T-helper 2 cell treated with Interferon-gamma antibody and Interleukin-4, amounts not matched to agents 100 ng/mL and 5 ng/mL, for 36 hours (primary cell): ENCODE data around the gene EGF. TPM values are rescaled to one million over a fixed set of nuclear protein-coding genes. Genes with fewer than 3 reads are reported as not detected.
"Not testable (repeated sequence)": the region's sequence is repeated elsewhere in the genome, so short reads cannot be mapped to it uniquely, and the experiment has no call there.

Experiments used
- intact Hi-C: fragments of 100-400 bp; cut with micrococcal nuclease; formaldehyde crosslinking; loops from one replicate; pipeline ENCODE4 v1.15.1; 2023
- total RNA-seq: library from RNA; stranded (reverse); gene quantifications from 2 replicates; pipeline ENCODE4 v1.2.3, GENCODE V29; 2022

The EGF gene
- total RNA-seq, 1 donor from 2014 or later = not detected

DNA sequence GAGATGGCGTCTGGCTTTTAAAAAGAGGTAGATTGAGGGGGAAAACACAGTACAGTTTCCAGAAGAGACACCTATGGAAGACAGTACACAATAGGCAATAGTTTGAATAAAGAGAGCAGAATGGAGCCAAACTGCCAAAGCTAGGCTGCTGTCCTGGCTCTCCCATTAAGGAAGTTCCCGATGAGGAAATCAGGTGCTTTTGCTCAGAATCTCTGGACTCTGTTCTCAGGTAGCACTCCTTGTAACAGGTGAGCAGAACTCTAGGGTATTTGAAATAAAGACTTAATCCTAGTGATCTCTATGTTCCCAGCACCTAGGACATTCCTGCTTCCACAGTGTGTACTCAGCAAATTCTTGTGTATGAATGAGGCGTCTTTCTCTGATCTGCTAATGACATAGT is 1.6 kb downstream of the EGF start:
- intact Hi-C loops = no loop called here

DNA sequence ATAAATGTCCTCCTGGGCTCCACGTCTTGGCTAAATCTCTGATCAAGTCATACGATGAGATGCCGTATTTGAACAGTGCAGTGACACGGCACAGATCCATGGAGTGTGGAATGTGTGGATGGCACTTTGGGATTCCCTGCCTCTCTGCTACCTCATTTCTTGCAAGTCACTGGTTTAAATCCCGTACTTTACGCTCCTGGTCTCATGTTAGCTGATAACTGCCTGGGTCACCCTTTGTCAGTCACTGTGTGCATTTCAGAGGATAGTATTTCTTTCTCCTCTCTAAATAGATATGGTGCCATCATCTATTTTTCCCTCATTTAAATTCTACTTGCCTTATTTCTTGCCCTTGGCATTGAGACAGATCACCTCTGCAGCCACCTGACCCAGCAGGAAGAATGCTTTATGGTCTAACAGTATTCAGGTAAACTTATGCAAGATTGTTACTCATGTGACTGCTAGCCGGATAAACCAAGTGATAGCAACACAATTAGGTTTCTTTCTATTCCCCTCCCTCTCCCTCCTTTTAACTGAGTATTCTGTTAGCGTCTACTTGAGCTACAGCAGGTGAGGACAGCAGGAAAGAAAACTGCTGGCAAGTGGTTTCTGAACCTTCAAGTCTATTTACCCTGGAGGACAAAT is 2.8 kb downstream of the EGF start:
- intact Hi-C loops = no loop called here

DNA sequence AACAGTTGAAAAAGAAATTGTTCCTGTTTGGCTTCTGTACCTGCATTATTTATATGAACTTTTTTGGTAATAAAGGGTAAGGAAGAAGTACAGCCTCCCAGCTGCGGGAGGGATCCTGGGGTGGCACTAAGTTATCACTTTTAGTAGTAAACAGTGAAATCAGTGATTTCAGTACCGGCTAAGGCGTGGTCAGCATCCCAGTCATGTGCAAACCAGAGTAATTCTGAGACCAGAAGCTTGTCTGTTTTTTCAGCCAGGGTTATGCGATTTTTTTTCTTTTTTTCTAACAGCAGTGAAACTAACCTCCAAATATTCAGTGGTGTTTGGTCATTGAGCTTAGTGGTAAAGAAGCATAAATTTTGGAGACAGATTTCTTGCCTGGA is 3.3 kb downstream of the EGF start:
- intact Hi-C loops = no loop called here

DNA sequence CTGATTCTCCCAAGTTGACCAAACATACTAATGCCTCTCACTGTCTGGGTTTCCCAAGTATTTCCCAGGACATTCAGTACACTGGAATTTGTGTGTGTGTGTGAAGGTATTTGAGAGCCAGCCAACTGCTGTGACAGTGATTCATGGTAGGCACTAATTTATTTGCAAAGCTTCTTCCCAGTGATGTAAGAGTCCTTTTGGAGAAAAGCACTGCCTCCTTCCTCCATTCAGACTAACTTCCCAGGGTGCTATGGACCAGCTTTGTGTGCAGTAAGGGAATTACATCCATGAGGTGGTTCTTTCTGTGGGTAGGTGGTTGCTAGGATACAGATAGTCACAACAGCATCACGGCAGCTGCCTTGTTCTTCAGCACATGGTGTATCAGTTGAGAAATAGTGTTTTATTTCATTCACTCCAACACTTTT is 8.7 kb downstream of the EGF start:
- intact Hi-C loops = no loop called here

DNA sequence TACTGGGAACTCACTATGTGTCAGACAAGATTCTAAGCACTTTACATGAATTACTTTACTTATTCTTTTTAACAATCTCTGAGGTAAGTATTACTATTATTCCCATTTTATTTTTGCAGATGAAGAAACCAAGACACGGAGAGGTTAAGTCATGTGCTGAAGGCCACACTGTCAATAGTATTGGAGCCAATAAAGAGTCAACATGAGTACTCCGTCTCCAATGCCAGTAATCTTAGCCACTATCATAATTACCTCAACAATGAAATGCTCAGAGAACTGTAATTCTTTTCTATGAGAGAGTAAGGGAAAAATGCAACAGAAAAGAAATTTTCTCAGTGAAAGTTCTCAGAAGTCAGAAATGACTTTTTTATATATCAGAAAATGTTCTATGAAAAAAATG is 12.7 kb downstream of the EGF start:
- intact Hi-C loops = no loop called here

DNA sequence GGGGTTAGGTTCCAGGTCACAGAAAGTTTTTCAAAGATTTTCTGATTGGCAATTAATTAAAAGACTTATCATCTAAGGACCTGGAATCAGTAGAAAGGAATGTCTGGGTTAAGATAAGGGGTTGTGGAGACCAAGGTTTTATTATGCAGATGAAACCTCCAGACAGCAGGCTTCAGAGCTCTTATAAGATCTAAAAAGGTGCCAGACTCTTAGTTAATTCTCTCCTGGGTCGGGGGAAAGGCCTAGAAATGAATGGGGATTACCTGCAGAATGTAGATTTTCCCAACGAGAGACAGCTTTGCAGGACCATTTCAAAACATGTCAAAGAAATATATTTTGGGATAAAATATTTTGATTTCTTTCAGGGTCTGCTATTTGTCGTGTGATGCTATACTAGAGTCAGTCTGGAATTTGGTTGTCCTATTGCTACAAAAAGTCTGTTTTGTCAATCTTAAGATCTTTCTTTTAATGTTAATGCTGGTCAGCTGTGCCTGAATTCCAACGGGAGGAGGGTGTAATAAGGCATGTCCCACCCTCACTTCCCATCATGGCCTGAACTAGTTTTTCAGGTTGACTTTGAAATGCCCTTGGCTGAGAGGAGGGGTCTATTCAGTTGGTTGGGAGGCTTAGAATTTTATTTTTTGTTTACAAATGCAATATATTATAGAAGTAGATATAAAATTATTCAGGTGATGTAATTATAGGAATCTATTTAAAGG is 15.8 kb downstream of the EGF start:
- intact Hi-C loops = no loop called here

DNA sequence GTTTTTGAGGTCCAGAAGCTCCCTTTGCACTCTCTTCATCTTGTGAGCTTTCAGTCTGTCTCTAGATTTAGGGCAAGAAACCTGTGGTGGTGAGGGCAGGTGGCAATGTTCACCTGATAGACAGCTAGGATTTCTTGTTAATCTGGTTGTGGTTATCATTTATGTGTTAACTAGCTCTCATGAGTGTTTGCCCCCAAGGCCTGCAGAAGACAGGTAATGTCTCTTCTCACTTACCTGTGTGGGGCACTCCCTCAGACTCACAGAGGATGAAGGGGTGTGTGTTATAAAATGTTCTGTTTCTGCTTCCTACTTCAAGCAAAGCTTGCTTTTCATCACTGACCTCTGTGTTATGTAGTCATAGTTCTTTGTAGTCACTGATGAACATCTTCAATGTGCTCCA is 17.8 kb downstream of the EGF start:
- intact Hi-C loops = no loop called here

DNA sequence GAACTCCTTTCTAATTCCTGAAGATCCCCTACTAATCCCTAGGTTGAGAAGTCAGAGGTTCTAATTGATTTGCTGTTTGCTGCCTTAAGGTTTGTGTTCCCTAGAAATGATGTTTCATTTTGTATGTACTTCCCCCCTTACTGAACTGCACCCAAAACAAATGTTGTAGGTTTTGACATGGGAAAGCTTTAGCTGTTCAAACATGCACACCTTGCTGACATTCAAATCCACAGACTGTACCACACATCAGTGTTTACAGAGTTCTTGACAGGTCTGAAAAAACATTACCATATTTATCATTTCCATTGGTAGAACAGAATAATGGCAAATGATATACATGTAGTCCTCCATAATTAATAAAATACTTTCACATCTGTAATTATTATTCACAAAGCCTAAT is 18.2 kb downstream of the EGF start:
- intact Hi-C loops = no loop called here

DNA sequence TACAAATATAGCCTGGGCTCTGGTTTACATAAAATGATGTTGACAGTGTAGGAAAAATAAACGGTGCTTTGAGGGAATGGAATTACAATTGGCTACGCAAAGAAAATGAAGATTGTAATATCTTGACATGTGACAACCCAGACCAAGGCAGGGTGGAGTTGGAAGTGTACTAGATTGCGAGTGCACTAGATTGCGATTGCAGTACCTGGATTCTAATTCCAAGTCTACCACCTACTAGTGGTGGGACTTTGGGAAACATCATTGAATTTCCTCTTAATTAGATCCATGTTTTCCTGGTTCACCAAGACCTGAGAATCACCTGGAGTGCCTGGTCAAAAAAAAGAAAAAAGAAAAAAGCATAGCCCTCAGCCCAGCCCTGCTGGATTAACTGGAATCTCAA is 18.6 kb downstream of the EGF start:
- intact Hi-C loops = no loop called here

DNA sequence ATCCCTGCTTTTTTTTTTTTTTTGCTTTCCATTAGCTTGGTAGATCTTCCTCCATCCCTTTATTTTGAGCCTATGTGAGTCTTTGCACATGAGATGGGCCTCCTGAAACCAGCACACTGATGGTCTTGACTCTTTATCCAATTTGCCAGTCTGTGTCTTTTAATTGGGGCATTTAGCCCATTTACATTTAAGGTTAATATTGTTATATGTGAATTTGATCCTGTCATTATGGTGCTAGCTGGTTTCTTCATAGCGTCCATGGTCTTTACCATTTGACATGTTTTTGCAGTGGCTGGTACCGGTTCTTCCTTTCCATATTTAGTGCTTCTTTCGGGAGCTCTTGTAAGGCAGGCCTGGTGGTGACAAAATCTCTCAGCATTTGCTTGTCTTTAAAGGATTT is 24.7 kb downstream of the EGF start:
- intact Hi-C loops = not testable (repeated sequence)

DNA sequence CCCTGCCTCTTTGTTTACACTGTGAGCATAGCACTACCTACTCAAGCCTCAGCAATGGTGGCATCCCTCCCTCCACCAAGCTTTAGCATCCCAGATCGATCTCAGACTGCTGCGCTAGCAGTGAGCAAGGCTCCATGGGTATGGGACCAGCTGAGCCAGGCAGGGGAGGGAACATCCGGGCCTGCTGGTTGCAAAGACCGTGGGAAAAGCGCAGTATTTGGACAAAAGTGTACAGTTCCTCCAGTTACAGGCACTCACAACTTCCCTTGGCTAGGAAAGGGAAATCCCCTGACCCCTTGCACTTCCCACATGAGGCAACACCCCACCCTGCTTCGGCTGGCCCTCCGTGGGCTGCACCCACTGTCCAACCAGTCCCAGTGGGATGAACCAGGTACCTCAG is 26.5 kb downstream of the EGF start:
- intact Hi-C loops = no loop called here

DNA sequence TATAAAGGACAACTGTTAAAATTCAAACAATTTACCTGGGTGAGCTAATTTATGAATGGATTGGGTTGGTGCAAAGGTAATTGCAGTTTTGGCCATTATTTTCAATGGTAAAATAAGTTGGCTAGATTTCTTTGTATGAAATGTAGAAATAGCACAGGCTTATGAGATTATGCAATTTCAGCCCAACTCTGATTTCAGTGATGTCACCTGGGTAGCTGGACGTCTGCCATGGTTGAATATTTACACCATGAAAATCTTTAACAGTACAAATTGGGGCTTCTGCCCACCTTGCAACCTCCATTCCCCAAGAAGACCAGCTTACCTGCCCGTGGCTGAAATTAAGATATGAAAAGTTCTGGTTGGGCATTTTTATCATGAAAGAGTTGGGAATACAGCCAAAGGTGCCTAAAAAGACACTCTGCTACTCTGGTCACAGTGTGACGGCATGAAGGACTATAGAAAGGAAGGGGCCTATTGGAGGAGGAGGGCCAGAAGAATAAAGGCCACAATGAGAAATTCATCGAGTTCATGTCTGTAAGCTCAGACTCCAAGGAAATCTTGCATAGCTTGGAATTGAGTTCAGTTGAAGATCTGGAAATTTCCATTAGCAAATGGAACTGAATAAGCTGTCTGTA is 29.7 kb downstream of the EGF start:
- intact Hi-C loops = no loop called here

DNA sequence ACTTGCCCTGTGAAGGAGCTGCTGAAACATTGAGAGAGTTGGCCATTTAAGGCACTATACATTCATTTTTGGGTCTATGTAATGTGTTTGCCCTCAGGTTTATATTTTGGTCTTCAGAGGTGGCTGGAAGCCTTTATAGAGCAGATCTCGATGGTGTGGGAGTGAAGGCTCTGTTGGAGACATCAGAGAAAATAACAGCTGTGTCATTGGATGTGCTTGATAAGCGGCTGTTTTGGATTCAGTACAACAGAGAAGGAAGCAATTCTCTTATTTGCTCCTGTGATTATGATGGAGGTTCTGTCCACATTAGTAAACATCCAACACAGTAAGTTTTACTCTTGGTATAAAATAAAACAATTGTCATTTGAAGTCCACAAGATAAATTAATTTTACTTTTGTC is 31.1 kb downstream of the EGF start:
- intact Hi-C loops = no loop called here

DNA sequence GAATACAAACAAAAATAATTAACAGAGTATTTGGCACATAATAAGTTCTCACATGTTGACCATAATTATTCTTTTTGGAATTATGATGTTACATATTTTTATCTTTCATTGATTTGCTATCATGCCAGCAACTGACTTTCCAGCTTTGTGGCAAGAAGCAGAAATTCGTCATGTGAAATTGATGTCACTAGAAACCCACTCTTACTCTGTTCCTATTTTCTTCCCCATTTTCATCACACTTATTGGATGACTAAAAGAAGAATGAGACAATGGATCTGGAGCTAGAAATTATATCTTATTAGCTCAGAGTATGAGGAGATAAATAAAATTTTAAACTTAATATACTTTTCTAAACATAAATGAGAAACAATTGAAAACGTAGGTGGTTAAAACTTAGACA is 31.9 kb downstream of the EGF start:
- intact Hi-C loops = no loop called here

DNA sequence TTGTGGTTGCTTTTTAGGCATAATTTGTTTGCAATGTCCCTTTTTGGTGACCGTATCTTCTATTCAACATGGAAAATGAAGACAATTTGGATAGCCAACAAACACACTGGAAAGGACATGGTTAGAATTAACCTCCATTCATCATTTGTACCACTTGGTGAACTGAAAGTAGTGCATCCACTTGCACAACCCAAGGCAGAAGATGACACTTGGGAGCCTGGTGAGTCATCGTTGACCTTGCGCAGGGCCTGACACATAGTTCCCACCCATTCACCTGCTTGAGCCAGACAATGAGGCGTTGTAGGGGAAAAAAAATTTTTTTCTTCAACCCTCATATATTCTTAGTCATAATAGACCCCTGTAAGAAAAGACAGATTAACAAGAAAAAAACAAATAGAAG is 32.4 kb downstream of the EGF start:
- intact Hi-C loops = no loop called here

DNA sequence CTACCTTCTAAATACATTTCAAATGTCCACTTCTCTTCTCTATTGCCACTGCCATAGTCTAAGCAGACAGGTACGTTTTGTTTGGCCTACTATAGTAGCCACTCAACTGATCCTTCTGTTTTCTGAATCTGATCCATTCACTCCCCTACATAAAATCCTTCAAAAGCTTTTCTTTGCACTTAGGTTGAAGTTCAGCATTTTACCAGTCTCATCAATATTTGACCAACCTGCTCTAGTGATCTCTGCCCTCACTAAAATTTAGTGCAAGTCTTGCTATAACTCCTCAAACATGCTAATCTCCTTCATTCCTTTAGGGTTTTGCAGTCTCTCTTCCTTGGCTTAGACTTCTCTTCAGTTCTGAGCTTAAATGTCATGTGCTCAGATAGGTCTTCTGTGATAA is 33.4 kb downstream of the EGF start:
- intact Hi-C loops = no loop called here

DNA sequence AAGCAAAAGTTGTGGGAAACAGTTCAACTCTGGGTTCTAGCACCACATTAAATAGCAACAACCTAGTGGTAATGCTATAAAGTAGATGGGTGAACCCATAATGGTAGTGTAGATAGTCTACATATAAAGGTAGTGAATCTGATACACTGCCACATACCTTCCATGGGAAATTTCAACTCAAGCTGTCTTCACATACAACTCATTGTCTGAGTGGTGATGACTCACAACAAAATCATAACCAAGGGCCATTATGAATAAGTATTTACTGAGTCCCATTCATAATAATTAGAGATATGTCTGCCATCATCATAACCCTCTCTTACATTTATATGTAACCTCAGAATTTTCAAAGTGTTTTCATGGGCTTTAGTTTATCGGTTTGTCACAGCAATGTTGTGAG is 34.8 kb downstream of the EGF start:
- intact Hi-C loops = no loop called here

DNA sequence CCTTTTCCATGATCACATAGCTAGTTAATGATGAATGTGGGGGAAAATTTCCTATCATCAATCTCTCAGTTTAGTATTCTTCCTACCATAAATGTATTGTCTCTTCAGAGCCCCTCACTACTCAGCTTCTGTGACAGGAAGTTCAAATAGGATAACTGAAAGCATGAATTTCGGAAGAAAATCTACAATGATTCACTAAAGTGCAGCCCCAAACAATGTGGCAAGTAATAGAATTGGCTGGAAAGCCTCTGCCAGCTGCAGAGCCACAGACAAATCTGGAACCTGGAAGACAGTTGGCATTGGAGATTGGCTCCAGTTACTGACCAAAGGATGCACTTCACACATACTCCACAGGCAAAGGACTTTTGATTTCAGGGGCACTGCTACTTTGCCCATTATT is 35.2 kb downstream of the EGF start:
- intact Hi-C loops = no loop called here

DNA sequence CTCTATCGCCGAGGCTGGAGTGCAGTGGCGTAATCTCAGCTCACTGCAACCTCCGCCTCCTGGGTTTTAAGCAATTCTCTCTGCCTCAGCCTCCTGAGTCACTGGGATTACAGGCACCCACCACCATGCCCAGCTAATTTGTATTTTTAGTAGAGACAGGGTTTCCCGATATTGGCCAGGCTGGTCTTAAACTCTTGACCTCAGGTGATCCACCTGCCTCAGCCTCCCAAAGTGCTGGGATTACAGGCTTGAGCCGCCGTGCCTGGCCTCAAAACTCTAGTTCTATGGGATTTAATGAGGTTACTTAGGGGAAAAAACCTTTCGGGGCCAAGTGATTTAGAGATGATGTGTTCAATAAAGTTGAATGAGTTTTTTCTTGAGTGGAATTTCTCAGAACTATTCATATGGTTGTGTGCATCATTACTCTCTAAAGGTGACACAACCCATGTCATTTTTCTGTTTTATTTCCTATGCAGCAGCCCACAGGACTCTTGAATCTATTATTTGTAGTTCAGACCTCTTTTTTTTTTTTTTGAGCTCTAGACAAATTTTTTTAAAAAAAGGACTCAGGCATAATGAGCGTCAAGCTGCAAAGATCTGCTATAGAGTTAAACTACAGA is 36.5 kb downstream of the EGF start:
- intact Hi-C loops = not testable (repeated sequence)

DNA sequence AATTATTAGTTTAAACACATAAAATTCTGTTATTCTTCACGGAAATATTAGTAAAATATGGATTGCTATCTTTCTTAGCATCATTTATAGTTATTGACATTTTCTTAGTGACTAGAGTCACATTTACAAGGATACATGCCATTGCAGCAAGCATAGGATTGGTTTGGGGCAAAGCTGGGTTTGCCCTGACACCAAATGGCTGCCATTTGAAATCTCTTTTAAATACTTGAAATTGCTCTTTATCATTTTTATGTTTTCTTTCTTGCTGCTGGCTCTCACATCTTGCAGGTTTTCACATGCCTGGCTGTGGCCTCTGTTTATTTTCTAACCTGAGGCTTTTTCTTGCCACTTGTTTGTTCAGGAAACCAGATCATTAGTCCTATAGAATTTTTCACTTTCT is 39.9 kb downstream of the EGF start:
- intact Hi-C loops = no loop called here

DNA sequence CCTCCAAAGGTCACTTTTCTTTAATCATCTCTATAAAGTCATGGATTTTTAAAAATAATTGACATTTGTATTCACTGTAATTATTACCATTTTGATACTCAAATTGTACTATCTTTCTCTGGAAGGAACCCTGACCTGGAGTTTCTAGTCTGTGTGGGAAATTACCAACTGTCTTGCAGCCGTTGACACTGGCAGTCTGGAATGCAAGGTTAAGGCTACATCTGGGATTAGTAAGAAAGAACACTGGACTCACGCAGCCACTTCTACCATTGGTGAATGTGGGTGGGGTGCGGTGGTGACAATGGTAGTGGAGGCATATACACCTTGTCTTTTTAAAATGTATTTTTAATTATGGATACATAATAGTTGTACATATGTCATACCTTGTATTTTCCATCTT is 40.9 kb downstream of the EGF start:
- intact Hi-C loops = no loop called here

DNA sequence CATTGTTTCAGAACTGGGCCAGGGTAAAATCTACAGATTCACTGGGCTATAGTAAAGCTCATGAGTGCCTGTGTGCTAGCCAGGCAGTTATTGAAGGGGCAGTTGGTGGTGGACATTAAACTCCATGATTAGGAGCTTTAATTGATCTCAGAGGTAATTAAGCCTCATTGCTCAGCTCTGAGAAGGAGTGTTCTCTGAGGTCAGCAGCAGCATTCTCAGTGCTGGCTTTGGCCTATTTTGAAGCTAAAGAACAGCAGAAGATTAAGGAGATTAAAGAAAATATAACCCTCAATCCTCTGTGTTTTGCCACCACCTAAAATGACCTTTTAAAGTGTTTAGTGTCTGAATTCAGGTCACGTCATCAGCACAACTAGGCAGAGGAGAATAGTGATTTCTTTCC is 42.5 kb downstream of the EGF start:
- intact Hi-C loops = no loop called here

DNA sequence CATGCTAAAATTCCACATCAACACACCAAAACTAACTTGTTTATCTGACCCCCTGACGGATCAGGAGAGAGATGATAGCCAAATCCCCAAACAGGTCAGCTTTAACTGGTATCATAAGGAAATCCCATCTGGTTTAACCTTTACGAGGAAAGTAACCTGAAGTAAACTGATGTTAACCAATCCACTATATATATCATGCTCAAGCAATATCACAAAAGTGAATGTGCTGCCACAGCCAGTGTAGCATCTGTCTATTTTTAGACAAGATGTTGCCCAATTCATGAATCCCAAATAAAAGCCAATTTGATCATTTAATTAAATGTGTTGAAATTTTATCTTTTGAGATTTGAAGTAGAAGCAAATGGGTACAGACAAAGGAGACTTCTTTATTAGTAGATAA is 44.5 kb downstream of the EGF start:
- intact Hi-C loops = no loop called here
